Uterus (tissue), 4 donors: ENCODE results near the gene TBCD. TPM values are rescaled to one million over a fixed set of nuclear protein-coding genes. Genes with fewer than 3 reads are reported as not detected.

Source experiments
- DNase-seq, 2 donors: peaks; one replicate each; pipeline ENCODE4 v3.0.0-alpha.2; 2019 to 2020
- H3K27ac ChIP-seq, 2 donors: fragments of 200-600 bp; sonication (generic); 1 replicate in 1 of 2; 2 replicates in 1 of 2; pipeline ENCODE4 v1.5.1; 2016 to 2018
- H3K27me3 ChIP-seq, 2 donors: fragments of 200-600 bp; sonication (generic); one replicate each; pipeline ENCODE4 v1.5.1; 2018 to 2019; ENCODE audit warnings: control low read depth in 1 of 2
- H3K36me3 ChIP-seq, 2 donors: fragments of 200-600 bp; sonication (generic); one replicate each; pipeline ENCODE4 v1.5.1; 2019; ENCODE audit warnings: control low read depth in 1 of 2
- H3K4me1 ChIP-seq, 2 donors: fragments of 200-600 bp; sonication (generic); one replicate each; pipeline ENCODE4 v1.5.1; 2018 to 2019; ENCODE audit warnings: control low read depth in 1 of 2
- H3K4me3 ChIP-seq, 2 donors: fragments of 200-600 bp; sonication (generic); 1 replicate in 1 of 2; 2 replicates in 1 of 2; pipeline ENCODE4 v1.5.1; 2018 to 2019; ENCODE audit warnings: mild to moderate bottlenecking in 1 of 2
- H3K9me3 ChIP-seq, 2 donors: fragments of 200-600 bp; sonication (generic); one replicate each; pipeline ENCODE4 v1.5.1; 2019; ENCODE audit warnings: control low read depth in 1 of 2
- POLR2A ChIP-seq, 2 donors: fragments of 450-650 bp; IDR thresholded peaks; one replicate each; pipeline ENCODE4 v1.6.1; 2016; ENCODE audit warnings: antibody characterized with exemption in 2 of 2, mild to moderate bottlenecking in 1 of 2, moderate library complexity in 1 of 2
- intact Hi-C: fragments of 100-400 bp; cut with DNase I; formaldehyde crosslinking; loops from one replicate; pipeline ENCODE4 v1.15.1; 2023; ENCODE audit warnings: low total_unique reads
- total RNA-seq, 4 donors: library from RNA; depleted of rRNA in 3 of 4; stranded (reverse); fragments of >200 nt in 3 of 4; gene quantifications; one replicate each; pipeline versions ENCODE4 v1.1.0 to v1.2.4, GENCODE V29; 2014 to 2023
- TF ChIP-seq, protein P1 (sequence below), 4 experiments: fragments of 200-600 bp in 2 of 4; fragments of 450-650 bp in 2 of 4; sonication (generic) in 2 of 4; IDR thresholded peaks; one replicate each; pipeline ENCODE4 v1.5.1; 2016 to 2019; ENCODE audit warnings: antibody characterized with exemption in 4 of 4, mild to moderate bottlenecking in 2 of 4, moderate library complexity in 1 of 4
- donor health status: DM: yes; HTN: yes; CAD: no.

The TBCD gene
- total RNA-seq, 4 donors from 2014 or later: 35.9 to 142 (median 61.3) TPM

GRCh38 chr17:82813299-82814051 is 61.6 kb downstream of the TBCD start:
- Histone ChIP-seq H3K4me1 (no peaks in the 10 kb centered on the region), H3K4me3 (no peak overlapping the region), H3K27ac (no peak overlapping the region), H3K9me3 (no peaks in the 10 kb centered on the region), H3K27me3 (no peaks in the 10 kb centered on the region), H3K36me3 (no peaks in the 10 kb centered on the region)
- no peak for TF ChIP-seq POLR2A (IDR thresholded peaks at IDR 0.05)
- TF ChIP-seq, protein P1, sequence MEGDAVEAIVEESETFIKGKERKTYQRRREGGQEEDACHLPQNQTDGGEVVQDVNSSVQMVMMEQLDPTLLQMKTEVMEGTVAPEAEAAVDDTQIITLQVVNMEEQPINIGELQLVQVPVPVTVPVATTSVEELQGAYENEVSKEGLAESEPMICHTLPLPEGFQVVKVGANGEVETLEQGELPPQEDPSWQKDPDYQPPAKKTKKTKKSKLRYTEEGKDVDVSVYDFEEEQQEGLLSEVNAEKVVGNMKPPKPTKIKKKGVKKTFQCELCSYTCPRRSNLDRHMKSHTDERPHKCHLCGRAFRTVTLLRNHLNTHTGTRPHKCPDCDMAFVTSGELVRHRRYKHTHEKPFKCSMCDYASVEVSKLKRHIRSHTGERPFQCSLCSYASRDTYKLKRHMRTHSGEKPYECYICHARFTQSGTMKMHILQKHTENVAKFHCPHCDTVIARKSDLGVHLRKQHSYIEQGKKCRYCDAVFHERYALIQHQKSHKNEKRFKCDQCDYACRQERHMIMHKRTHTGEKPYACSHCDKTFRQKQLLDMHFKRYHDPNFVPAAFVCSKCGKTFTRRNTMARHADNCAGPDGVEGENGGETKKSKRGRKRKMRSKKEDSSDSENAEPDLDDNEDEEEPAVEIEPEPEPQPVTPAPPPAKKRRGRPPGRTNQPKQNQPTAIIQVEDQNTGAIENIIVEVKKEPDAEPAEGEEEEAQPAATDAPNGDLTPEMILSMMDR (IDR thresholded peaks at IDR 0.05): no peak
- intact Hi-C loops: no loop called here
- DNase-seq: no peak

DNA sequence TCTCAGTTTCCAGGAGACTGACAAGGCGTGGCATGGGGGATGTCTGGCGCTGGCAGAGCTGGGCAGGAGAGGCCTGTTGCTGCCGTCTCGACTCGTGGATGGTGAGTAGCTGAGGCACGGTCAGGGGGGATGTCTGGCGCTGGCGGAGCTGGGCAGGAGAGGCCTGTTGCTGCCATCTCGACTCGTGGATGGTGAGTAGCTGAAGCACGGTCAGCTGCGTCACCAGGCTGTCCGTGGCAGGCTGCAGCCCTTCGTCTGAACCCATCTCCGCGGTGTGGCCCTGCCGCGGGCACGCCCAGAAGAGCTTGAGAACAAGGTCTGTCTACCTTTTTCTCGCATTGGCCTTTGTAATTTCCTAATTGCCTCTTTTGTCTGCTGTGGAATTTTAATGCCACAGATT is 63.0 kb downstream of the TBCD start:
- Histone ChIP-seq H3K4me3 (no peak overlapping the region), H3K9me3 (no peaks in the 10 kb centered on the region), H3K27me3 (no peaks in the 10 kb centered on the region), H3K36me3 (no peaks in the 10 kb centered on the region), H3K4me1 (no peaks in the 10 kb centered on the region), H3K27ac (no peak overlapping the region)
- intact Hi-C loops: no loop called here
- TF ChIP-seq, protein P1 (IDR thresholded peaks at IDR 0.05): no peak
- TF ChIP-seq POLR2A (IDR thresholded peaks at IDR 0.05): no peak
- DNase-seq: no peak

DNA sequence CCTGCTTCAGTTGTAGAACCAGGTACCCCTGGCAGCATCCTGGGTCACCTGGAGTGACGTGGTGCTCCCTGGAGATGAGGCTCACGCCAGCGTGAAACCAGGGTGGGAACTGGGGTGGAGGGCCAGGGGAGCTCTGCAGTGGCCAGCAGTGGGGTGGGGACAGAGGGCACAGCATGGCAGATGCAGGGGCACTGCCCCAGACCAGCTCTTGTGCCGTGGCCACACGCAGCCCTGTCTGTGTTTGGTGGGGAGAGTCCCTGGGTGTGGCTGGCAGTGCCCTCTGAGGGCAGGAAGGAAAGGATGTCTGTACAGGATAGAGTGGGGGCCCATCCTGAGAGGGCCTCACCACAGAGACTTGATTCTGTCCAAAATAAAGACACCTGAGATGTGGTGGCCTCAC is 63.5 kb downstream of the TBCD start:
- no peak overlapping the region for H3K27ac ChIP-seq
- H3K36me3 ChIP-seq: no peaks in the 10 kb centered on the region
- intact Hi-C loops: no loop called here
- H3K9me3 ChIP-seq: no peaks in the 10 kb centered on the region
- no peaks in the 10 kb centered on the region for H3K27me3 ChIP-seq
- H3K4me3 ChIP-seq: no peak overlapping the region
- DNase-seq: no peak
- H3K4me1 ChIP-seq: no peaks in the 10 kb centered on the region
- no peak for TF ChIP-seq POLR2A (IDR thresholded peaks at IDR 0.05)
- TF ChIP-seq, protein P1 (IDR thresholded peaks at IDR 0.05): no peak

DNA sequence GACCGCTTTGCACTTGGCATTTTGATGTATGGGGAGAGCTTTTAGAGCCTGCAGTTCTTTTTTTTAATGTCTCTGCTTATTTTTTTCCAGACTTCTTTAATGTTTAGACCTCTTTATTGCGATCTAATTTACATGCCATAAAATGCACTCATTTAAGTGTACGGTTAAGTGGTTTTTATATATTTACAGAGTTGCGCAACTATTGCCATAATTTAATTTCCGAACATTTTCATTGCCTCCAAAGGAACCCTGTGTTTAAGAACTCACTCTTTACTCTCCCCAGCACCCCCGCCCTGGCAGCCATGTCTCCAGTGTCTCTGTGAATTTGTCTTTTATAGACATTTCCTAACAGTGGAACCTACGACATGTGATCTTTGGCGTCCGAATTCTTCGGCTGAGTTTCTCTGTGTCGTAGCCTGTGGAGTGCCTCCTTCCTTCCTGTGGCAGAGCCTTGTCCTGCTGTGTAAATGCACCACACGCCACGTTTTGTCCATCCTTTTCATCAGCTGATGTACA is 64.0 kb downstream of the TBCD start:
- Histone ChIP-seq H3K4me1 (no peaks in the 10 kb centered on the region), H3K4me3 (no peak overlapping the region), H3K27me3 (no peaks in the 10 kb centered on the region), H3K27ac (no peak overlapping the region), H3K36me3 (no peaks in the 10 kb centered on the region), H3K9me3 (no peaks in the 10 kb centered on the region)
- TF ChIP-seq, protein P1 (IDR thresholded peaks at IDR 0.05): no peak
- TF ChIP-seq POLR2A (IDR thresholded peaks at IDR 0.05): no peak
- no peak for DNase-seq
- intact Hi-C loops: no loop called here

GRCh38 chr17:82816358-82816757 is 64.5 kb downstream of the TBCD start:
- H3K4me1 ChIP-seq: no peaks in the 10 kb centered on the region
- intact Hi-C loops: no loop called here
- H3K9me3 ChIP-seq: no peaks in the 10 kb centered on the region
- H3K36me3 ChIP-seq: no peaks in the 10 kb centered on the region
- no peak for DNase-seq
- no peak overlapping the region for H3K27ac ChIP-seq
- H3K4me3 ChIP-seq: no peak overlapping the region
- no peaks in the 10 kb centered on the region for H3K27me3 ChIP-seq
- no peak for TF ChIP-seq POLR2A (IDR thresholded peaks at IDR 0.05)
- TF ChIP-seq, protein P1 (IDR thresholded peaks at IDR 0.05): no peak
